GM12878 (cell line): ENCODE results near the gene BBC3. TPM values are rescaled to one million over a fixed set of nuclear protein-coding genes. Genes with fewer than 3 reads are reported as not detected.

Source experiments
- ATAC-seq: fragments of 200-7000 bp; cut with Tn5 transposase; 3 replicates; pipeline ENCODE4 v1.9.1; 2020; ENCODE audit warnings: mild to moderate bottlenecking, moderate library complexity
- BruUV-seq: library from RNA; stranded (reverse); fragments of 400-500 nt; replicated peaks from 2 replicates; lab custom pipeline; 2021; lab: Mats Ljungman, UMichigan
- CTCF ChIA-PET: fragments of 300-600 bp; sonication (Branson Sonifier 250); formaldehyde crosslinking; extraction: SDS; loops from one replicate; lab custom pipeline; 2021; ENCODE audit warnings: inconsistent platforms; lab: Yijun Ruan, JAX
- POLR2A ChIA-PET: fragments of 350-600 bp; formaldehyde crosslinking; extraction: SDS; loops from one replicate; lab custom pipeline; 2021; ENCODE audit warnings: inconsistent platforms; lab: Charles Lee
- RAD21 ChIA-PET: fragments of 300-600 bp; sonication (Branson Sonifier 250); formaldehyde crosslinking; loops from one replicate; lab custom pipeline; 2023; ENCODE audit warnings: antibody characterized with exemption; ENCODE audit not compliant: unreplicated experiment; lab: Charles Lee
- SMC1A ChIA-PET: fragments of 300-600 bp; sonication (Branson Sonifier 250); formaldehyde crosslinking; loops from one replicate; lab custom pipeline; 2023; ENCODE audit not compliant: unreplicated experiment, uncharacterized antibody; lab: Charles Lee
- DNase-seq: peaks from one replicate; pipeline ENCODE4 v3.0.0-alpha.2; 2011; ENCODE audit warnings: low read depth, low spot score
- FAIRE-seq: peaks from 3 replicates; lab custom pipeline; 2011; peaks lifted over from hg19 to GRCh38; lab: Jason Lieb, UNC
- H2AFZ ChIP-seq: 2 replicates; pipeline ENCODE4 v1.6.0; 2011; ENCODE audit warnings: low read depth, low read length, control low read depth; ENCODE audit not compliant: control insufficient read depth
- H3K27ac ChIP-seq: 2 replicates; pipeline ENCODE4 v1.5.1; 2011; ENCODE audit warnings: control low read depth; ENCODE audit not compliant: control insufficient read depth, insufficient read depth
- H3K27me3 ChIP-seq, 2 experiments: replicated peaks in 1 of 2; 2 replicates each; pipeline versions ENCODE4 v1.6.0 to v1.6.1; 2011; ENCODE audit warnings: low read length in 1 of 2; ENCODE audit not compliant: control insufficient read depth in 2 of 2, insufficient read depth in 2 of 2
- H3K36me3 ChIP-seq, 2 experiments: 2 replicates each; pipeline ENCODE4 v1.5.1; 2011; ENCODE audit warnings: low read length in 1 of 2; ENCODE audit not compliant: control insufficient read depth in 2 of 2, insufficient read depth in 2 of 2
- H3K4me1 ChIP-seq: 2 replicates; pipeline ENCODE4 v1.6.1; 2011; ENCODE audit warnings: mild to moderate bottlenecking, low read length, moderate library complexity, mixed read lengths; ENCODE audit not compliant: control insufficient read depth, insufficient read depth
- H3K4me2 ChIP-seq: 2 replicates; pipeline ENCODE4 v1.6.0; 2011; ENCODE audit warnings: control low read depth; ENCODE audit not compliant: control insufficient read depth, insufficient read depth
- H3K4me3 ChIP-seq: fragments of 200-600 bp; sonication (generic); 2 replicates; pipeline ENCODE4 v1.5.1; 2016
- H3K79me2 ChIP-seq: 2 replicates; pipeline ENCODE4 v1.6.0; 2011; ENCODE audit warnings: low read length; ENCODE audit not compliant: control insufficient read depth, insufficient read depth
- H3K9ac ChIP-seq: 2 replicates; pipeline ENCODE4 v1.8.0; 2011; ENCODE audit warnings: low read length, control low read depth, mixed read lengths; ENCODE audit not compliant: control insufficient read depth, insufficient read depth
- H3K9me3 ChIP-seq: replicated peaks from 3 replicates; pipeline ENCODE4 v1.5.1; 2011; ENCODE audit warnings: mild to moderate bottlenecking, low read length; ENCODE audit not compliant: control insufficient read depth, insufficient read depth
- H4K20me1 ChIP-seq: 2 replicates; pipeline ENCODE4 v1.6.0; 2011; ENCODE audit not compliant: control insufficient read depth, insufficient read depth
- ASH2L ChIP-seq: fragments of 300-600, 200-600 bp; sonication (generic); IDR thresholded peaks from 2 replicates; pipeline ENCODE4 v1.6.1; 2017; ENCODE audit warnings: low read depth, mild to moderate bottlenecking, borderline replicate concordance
- CEBPB ChIP-seq, 2 experiments: fragments of 150-350 bp in 1 of 2; IDR thresholded peaks; 2 replicates each; pipeline ENCODE4 v1.6.1; 2012 to 2014; ENCODE audit warnings: low read depth in 2 of 2, low read length in 2 of 2, borderline replicate concordance in 1 of 2, inconsistent platforms in 1 of 2
- CEBPZ ChIP-seq: fragments of 150-350 bp; IDR thresholded peaks from 2 replicates; pipeline ENCODE4 v1.6.1; 2016; ENCODE audit warnings: low read depth, low read length
- CHD2 ChIP-seq: IDR thresholded peaks from 2 replicates; pipeline ENCODE4 v1.6.1; 2011; ENCODE audit warnings: low read depth, low read length, improper control_type of control experiment, borderline replicate concordance
- EED ChIP-seq: sonication (generic); IDR thresholded peaks from 2 replicates; pipeline ENCODE4 v1.6.1; 2016; ENCODE audit warnings: antibody characterized with exemption, low read depth
- IKZF1 ChIP-seq: fragments of 450-650 bp; conservative IDR thresholded peaks from 2 replicates; pipeline ENCODE4 v1.6.1; 2017; ENCODE audit warnings: antibody characterized with exemption, mild to moderate bottlenecking
- IKZF2 ChIP-seq, 2 experiments: fragments of 450-650 bp; IDR thresholded peaks; 2 replicates each; pipeline ENCODE4 v1.6.1; 2017; ENCODE audit warnings: mild to moderate bottlenecking in 2 of 2, moderate library complexity in 2 of 2
- IRF5 ChIP-seq: fragments of 450-650 bp; IDR thresholded peaks from 2 replicates; pipeline ENCODE4 v1.6.1; 2017; ENCODE audit warnings: borderline replicate concordance
- NFYA ChIP-seq: IDR thresholded peaks from 2 replicates; pipeline ENCODE4 v1.6.1; 2011; ENCODE audit warnings: low read depth, mild to moderate bottlenecking, low read length, improper control_type of control experiment, borderline replicate concordance
- RFX5 ChIP-seq: IDR thresholded peaks from 2 replicates; pipeline ENCODE4 v1.6.1; 2011; ENCODE audit warnings: low read depth, low read length, improper control_type of control experiment
- SMC3 ChIP-seq: IDR thresholded peaks from 2 replicates; pipeline ENCODE4 v1.6.1; 2011; ENCODE audit warnings: low read length, improper control_type of control experiment, borderline replicate concordance
- SUZ12 ChIP-seq: fragments of 200-600 bp; sonication (generic); IDR thresholded peaks from one replicate; pipeline ENCODE4 v1.6.1; 2018; ENCODE audit warnings: antibody characterized with exemption, mild to moderate bottlenecking; ENCODE audit not compliant: unreplicated experiment
- ZBTB33 ChIP-seq: fragments of 450-650 bp; IDR thresholded peaks from 2 replicates; pipeline ENCODE4 v1.6.1; 2017; ENCODE audit warnings: mild to moderate bottlenecking
- ZNF622 ChIP-seq: fragments of 450-650 bp; IDR thresholded peaks from 2 replicates; pipeline ENCODE4 v1.6.1; 2017; ENCODE audit warnings: mild to moderate bottlenecking, inconsistent platforms
- WGBS: methylation state at CpG from one replicate; pipeline ENCODE4 v1.1.6; 2016; ENCODE audit warnings: low lambda C conversion rate; ENCODE audit not compliant: insufficient replicate concordance, insufficient coverage; ENCODE audit errors: missing lambda C conversion rate; 5-methylcytosine and 5-hydroxymethylcytosine counted together
- in situ Hi-C: fragments of 300-500 bp; cut with MboI; formaldehyde crosslinking; loops from 9 replicates; pipeline ENCODE4 v1.14.3; 2018; ENCODE audit warnings: mixed read lengths
- intact Hi-C: fragments of 100-400 bp; cut with micrococcal nuclease; formaldehyde crosslinking; loops from one replicate; pipeline ENCODE4 v1.14.2; 2022; ENCODE audit not compliant: unreplicated experiment
- polyA plus RNA-seq, 11 experiments: library from polyadenylated mRNA; depleted of rRNA in 4 of 11; unstranded in 6 of 11; stranded (reverse) in 5 of 11; fragments of >200 nt; fragmentation: Nextera tagmentation in 4 of 11; fragmentation: Illumina TruSeq in 1 of 11; extraction: Ambion mirVana in 4 of 11; extraction: Trizol in 1 of 11; gene quantifications; 1 replicate in 1 of 11; 2 replicates in 10 of 11; pipeline versions ENCODE4 v1.2.1 to v1.2.3, GENCODE V29; 2011 to 2016; ENCODE audit warnings: inconsistent platforms in 2 of 11, missing spikeins in 2 of 11, low read depth in 1 of 11
- total RNA-seq, 4 experiments: library from RNA; depleted of rRNA in 3 of 4; stranded (reverse); fragments of >200 nt in 3 of 4; fragmentation: Illumina TruSeq in 1 of 4; extraction: Trizol in 1 of 4; gene quantifications; 2 replicates each; pipeline versions ENCODE4 v1.2.1 to v1.2.3, GENCODE V29; 2013 to 2021

BBC3 gene
- total and polyA plus RNA-seq, 10 of the 15 experiments (the other 5 are each of a cell fraction or from before 2014, with no cell fraction given), result 0.10 to 17.9 (median 7.5) TPM

GRCh38 chr19:47239610-47240296 lies 8.8 kb upstream of the BBC3 start:
- no peaks in the 10 kb centered on the region for H3K79me2 ChIP-seq
- ChIA-PET RAD21 (interaction anchor here (3.0 kb wide), 1 partner anchor 29 kb away, joined by 12 read pairs; no protein-coding TSS in a partner anchor), CTCF (interaction anchor here (3.6 kb wide), 1 partner anchor 29 kb away, joined by 25 read pairs; no protein-coding TSS in a partner anchor), POLR2A (interaction anchor here (1.7 kb wide), 1 partner anchor 13 kb away, joined by 9 read pairs; no protein-coding TSS in a partner anchor), SMC1A (interaction anchor here (1.0 kb wide), 1 partner anchor 29 kb away, joined by 4 read pairs; no protein-coding TSS in a partner anchor)
- no peaks in the 10 kb centered on the region for H3K36me3 ChIP-seq
- WGBS, result 15% methylated on average over 34 of the region's 62 CpGs
- no TSS peak for BruUV-seq
- no peak for DNase-seq
- no peak for FAIRE-seq
- H3K9me3 ChIP-seq, result no peaks in the 10 kb centered on the region; the same call in 2 of the 3 replicates
- H3K4me2 ChIP-seq, result peak overlapping the region; percentile 67
- in situ Hi-C loops (no loop called here), intact Hi-C loops (loop anchor here (10.0 kb wide), 1 partner anchor 205 kb away; no protein-coding TSS in a partner anchor)
- no peak overlapping the region for H3K27ac ChIP-seq
- H3K9ac ChIP-seq, result no peak overlapping the region; the same call in 1 of the 2 replicates
- peaks cover 26% of the 10 kb centered on the region for H3K4me1 ChIP-seq
- H3K4me3 ChIP-seq, result no peak overlapping the region
- ATAC-seq, result peak; percentile 10; the same call in 2 of the 3 replicates
- peaks cover 1 to 4% of the 10 kb centered on the region in 2 experiments for H3K27me3 ChIP-seq
- no peak overlapping the region; the same call in 1 of the 2 replicates for H2AFZ ChIP-seq
- no peaks in the 10 kb centered on the region for H4K20me1 ChIP-seq
- TF ChIP-seq ASH2L (no peak), IRF5 (no peak), RFX5 (no peak), CHD2 (no peak), IKZF1 (no peak), SMC3 (no peak), SUZ12 (no peak), EED (no peak), IKZF2 (IDR thresholded peaks at IDR 0.05) (no peak), ZBTB33 (no peak), CEBPZ (no peak), ZNF622 (no peak), CEBPB (IDR thresholded peaks at IDR 0.05; ENCODE audit: borderline replicate concordance in 1 of 2, low read depth in 2 of 2, low read length in 2 of 2) (no peak), NFYA (no peak)
